HG02885 (cell line): ENCODE results near the gene TINAGL1.

Source experiments
- ATAC-seq: cut with Tn5 transposase; IDR thresholded peaks from one replicate; pipeline ENCODE4 v1.9.1; 2021; ENCODE audit warnings: mild to moderate bottlenecking; ENCODE audit not compliant: unreplicated experiment, poor library complexity

The TINAGL1 gene

GRCh38 chr1:31600641-31601040 is 24.3 kb downstream of the TINAGL1 start:
- ATAC-seq = no peak

GRCh38 chr1:31602081-31602480 is 25.8 kb downstream of the TINAGL1 start:
- no peak for ATAC-seq

- peak; percentile 81 for ATAC-seq
Measured at GRCh38 chr1:31605908-31606427, 29.7 kb downstream of the TINAGL1 start.

GRCh38 chr1:31607360-31607759 is 31.0 kb downstream of the TINAGL1 start:
- ATAC-seq = no peak

- ATAC-seq = no peak
Measured at GRCh38 chr1:31609514-31610118, 33.3 kb downstream of the TINAGL1 start.

- ATAC-seq = no peak
Measured at GRCh38 chr1:31614414-31615005, 38.2 kb downstream of the TINAGL1 start.

- no peak for ATAC-seq
Measured at GRCh38 chr1:31615414-31615813, 39.1 kb downstream of the TINAGL1 start.

GRCh38 chr1:31615939-31616338 is 39.6 kb downstream of the TINAGL1 start:
- ATAC-seq = no peak

- no peak for ATAC-seq
Measured at GRCh38 chr1:31617218-31617915, 41.1 kb downstream of the TINAGL1 start, which contains the start of gene HCRTR1. TSS of gene HCRTR1 (plus strand) at chr1:31617689. CDS start at chr1:31619193, 1,504 bp downstream.

GRCh38 chr1:31617916-31618746 is 41.8 kb downstream of the TINAGL1 start:
- no peak for ATAC-seq

GRCh38 chr1:31618916-31619846 is 42.9 kb downstream of the TINAGL1 start:
- ATAC-seq = no peak

GRCh38 chr1:31620631-31621497 is 44.5 kb downstream of the TINAGL1 start:
- no peak for ATAC-seq

- no peak for ATAC-seq
Measured at GRCh38 chr1:31621498-31621820, 45.1 kb downstream of the TINAGL1 start.

GRCh38 chr1:31621847-31622730 is 45.8 kb downstream of the TINAGL1 start:
- no peak for ATAC-seq

GRCh38 chr1:31623365-31623764 is 47.0 kb downstream of the TINAGL1 start:
- ATAC-seq = no peak

GRCh38 chr1:31624309-31624708 is 48.0 kb downstream of the TINAGL1 start:
- no peak for ATAC-seq

GRCh38 chr1:31624731-31625514 is 48.6 kb downstream of the TINAGL1 start:
- no peak for ATAC-seq
